Lower leg skin (tissue), 4 donors: ENCODE data around the gene POLD4. TPM values are rescaled to one million over a fixed set of nuclear protein-coding genes. Genes with fewer than 3 reads are reported as not detected.

Experiments used
- DNase-seq, 2 donors: peaks; one replicate each; pipeline ENCODE4 v3.0.0-alpha.2; 2019; ENCODE audit warnings: low spot score in 2 of 2
- H3K4me3 ChIP-seq: fragments of 200-600 bp; sonication (generic); 2 replicates; pipeline ENCODE4 v1.5.1; 2017; ENCODE audit warnings: mild to moderate bottlenecking, low read depth; ENCODE audit not compliant: poor library complexity, severe bottlenecking
- POLR2A ChIP-seq, 2 donors: fragments of 450-650 bp; IDR thresholded peaks; one replicate each; pipeline ENCODE4 v1.6.1; 2016 to 2017; ENCODE audit warnings: antibody characterized with exemption in 2 of 2, mild to moderate bottlenecking in 1 of 2, moderate library complexity in 1 of 2
- WGBS, 2 donors: methylation state at CpG; one replicate each; pipeline ENCODE4 v1.1.5; 2018; 5-methylcytosine and 5-hydroxymethylcytosine counted together
- intact Hi-C: fragments of 100-400 bp; cut with DNase I; formaldehyde crosslinking; loops from one replicate; pipeline ENCODE4 v1.15.0; 2023; ENCODE audit warnings: low total_unique reads
- total RNA-seq, 4 donors: library from RNA; depleted of rRNA; stranded (reverse); fragments of >200 nt; gene quantifications; one replicate each; pipeline ENCODE4 v1.1.0, GENCODE V29; 2016
- TF ChIP-seq, protein P1 (sequence below), 3 donors: fragments of 450-650 bp; IDR thresholded peaks; one replicate each; pipeline ENCODE4 v1.5.1; 2016; ENCODE audit warnings: antibody characterized with exemption in 3 of 3, mild to moderate bottlenecking in 3 of 3, moderate library complexity in 2 of 3

The POLD4 gene
- total RNA-seq, 4 donors from 2014 or later: 82.3 to 126 (median 86.4) TPM

GRCh38 chr11:67304511-67305113, 48.7 kb downstream of the POLD4 start:
- intact Hi-C loops: no loop called here
- DNase-seq: peak in 1 of 2 donors; percentile 83
- TF ChIP-seq, protein P1, sequence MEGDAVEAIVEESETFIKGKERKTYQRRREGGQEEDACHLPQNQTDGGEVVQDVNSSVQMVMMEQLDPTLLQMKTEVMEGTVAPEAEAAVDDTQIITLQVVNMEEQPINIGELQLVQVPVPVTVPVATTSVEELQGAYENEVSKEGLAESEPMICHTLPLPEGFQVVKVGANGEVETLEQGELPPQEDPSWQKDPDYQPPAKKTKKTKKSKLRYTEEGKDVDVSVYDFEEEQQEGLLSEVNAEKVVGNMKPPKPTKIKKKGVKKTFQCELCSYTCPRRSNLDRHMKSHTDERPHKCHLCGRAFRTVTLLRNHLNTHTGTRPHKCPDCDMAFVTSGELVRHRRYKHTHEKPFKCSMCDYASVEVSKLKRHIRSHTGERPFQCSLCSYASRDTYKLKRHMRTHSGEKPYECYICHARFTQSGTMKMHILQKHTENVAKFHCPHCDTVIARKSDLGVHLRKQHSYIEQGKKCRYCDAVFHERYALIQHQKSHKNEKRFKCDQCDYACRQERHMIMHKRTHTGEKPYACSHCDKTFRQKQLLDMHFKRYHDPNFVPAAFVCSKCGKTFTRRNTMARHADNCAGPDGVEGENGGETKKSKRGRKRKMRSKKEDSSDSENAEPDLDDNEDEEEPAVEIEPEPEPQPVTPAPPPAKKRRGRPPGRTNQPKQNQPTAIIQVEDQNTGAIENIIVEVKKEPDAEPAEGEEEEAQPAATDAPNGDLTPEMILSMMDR (IDR thresholded peaks at IDR 0.05): no peak
- no peak for TF ChIP-seq POLR2A (IDR thresholded peaks at IDR 0.05)
- 54 to 57% methylated on average over 12 to 14 of the region's 14 CpGs for whole genome bisulfite sequencing, 2 donors
- H3K4me3 ChIP-seq: no peak overlapping the region

GRCh38 chr11:67303835-67304411, 49.4 kb downstream of the POLD4 start:
- TF ChIP-seq, protein P1 (IDR thresholded peaks at IDR 0.05): no peak
- no peak for TF ChIP-seq POLR2A (IDR thresholded peaks at IDR 0.05)
- H3K4me3 ChIP-seq: peak overlapping the region; percentile 58
- DNase-seq: peak in 1 of 2 donors; percentile 90
- 3 to 8% methylated on average over 6 to 37 of the region's 43 CpGs for WGBS, 2 donors
- intact Hi-C loops: no loop called here

DNA sequence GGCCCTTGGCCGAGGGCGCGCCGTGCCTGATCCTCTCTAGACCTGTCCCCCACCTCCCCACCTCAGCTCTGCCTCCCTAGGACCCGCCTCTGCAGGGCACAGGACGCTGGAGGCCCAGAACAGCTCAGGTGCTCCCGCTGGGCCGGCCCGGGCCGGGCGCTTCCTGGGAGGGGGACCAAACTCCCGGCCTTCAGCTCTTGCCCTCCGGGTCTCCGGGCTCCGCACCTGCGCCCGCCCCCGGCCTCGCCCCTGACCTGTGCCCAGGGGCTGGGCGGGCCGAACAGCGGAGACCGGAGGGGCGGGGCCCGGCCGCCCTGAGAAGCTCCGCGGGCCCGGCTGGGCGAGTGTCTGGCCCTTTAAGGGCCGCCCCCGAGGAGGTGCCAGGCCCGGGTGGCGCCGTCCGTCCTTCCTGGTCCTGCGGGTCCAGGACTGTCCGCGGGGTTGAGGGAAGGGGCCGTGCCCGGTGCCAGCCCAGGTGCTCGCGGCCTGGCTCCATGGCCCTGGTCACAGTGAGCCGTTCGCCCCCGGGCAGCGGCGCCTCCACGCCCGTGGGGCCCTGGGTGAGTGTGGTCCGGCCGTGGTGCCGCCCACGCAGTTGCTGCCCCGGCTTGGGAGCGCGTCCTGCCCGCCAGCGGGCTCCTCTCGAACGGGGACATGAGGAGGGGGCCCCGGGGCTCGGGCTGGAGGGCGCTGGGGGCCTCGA, 50.1 kb downstream of the POLD4 start, which contains the start of gene SSH3:
Gene SSH3, plus strand, starts transcription at position 399 of the 703 bp plus-strand sequence. Its CDS starts 96 bp downstream, at position 495.
- 0% methylated on average over 10 to 21 of the region's 65 CpGs for WGBS, 2 donors
- TF ChIP-seq, protein P1 (IDR thresholded peaks at IDR 0.05): no peak
- TF ChIP-seq POLR2A (IDR thresholded peaks at IDR 0.05): no peak
- intact Hi-C loops: no loop called here
- H3K4me3 ChIP-seq: peak within 1 kb of the TSS; percentile 58
- peak in 1 of 2 donors; percentile 96 for DNase-seq

DNA sequence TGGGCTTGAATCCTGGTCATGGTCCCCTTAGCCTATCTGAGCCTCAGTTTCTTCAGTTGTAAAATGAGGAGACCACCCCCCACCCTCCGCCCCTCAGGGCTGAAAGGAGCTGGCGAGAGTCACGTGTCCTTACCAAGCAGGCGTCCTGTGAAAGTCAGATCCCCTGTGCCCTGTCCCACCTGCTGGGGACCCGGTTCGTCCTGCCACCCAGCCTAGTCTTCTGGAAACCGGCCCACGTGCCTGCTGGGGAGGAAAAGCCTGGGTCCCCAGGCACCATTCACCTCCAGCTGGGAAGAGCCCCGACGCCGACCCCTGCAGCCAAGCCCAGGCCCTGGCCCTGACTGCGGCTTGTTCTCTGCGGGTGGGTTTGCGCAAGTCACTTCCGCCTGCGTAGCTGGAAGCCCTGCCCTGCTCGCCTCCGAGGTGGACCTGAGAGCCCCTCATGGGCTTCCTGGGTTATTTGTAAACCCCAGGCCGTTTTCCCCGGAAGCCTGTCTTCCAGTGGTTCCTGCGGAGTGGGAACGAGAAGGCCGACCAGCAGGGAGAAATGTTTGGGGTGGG, 50.7 kb downstream of the POLD4 start:
- peak in 1 of 2 donors; percentile 89 for DNase-seq
- intact Hi-C loops: no loop called here
- H3K4me3 ChIP-seq: peak overlapping the region; percentile 58
- TF ChIP-seq, protein P1 (IDR thresholded peaks at IDR 0.05): no peak
- no peak for TF ChIP-seq POLR2A (IDR thresholded peaks at IDR 0.05)
- 14 to 15% methylated on average over 23 of the region's 23 CpGs for WGBS, 2 donors

DNA sequence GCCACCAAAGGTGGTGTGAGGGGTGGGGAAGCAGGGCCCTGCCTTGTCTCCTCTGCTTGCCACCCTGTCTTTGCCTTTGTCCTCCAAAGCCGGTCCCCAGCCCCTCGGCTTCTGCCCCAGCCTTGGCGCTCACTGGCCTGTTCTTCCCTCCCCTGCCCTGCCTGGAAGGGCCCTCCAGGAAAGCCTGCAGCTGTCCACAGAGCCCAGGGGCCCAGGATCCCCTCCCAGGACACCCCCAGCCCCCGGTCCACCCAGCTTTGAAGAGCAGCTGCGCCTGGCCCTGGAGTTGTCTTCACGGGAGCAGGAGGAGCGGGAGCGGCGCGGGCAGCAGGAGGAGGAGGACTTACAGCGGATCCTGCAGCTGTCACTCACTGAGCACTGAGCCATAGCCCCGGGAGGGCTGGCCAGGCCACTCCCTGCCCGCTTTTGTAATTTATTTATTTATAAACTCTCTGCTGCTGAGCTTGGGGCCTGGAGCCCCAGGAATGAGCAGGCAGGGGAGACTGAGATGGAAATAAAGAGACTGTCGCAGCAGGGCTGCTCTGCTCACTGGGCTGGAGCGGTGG, 51.3 kb downstream of the POLD4 start:
- intact Hi-C loops: no loop called here
- DNase-seq: peak in 1 of 2 donors; percentile 93
- WGBS, 2 donors: 27 to 34% methylated on average over 13 to 14 of the region's 15 CpGs
- TF ChIP-seq POLR2A (IDR thresholded peaks at IDR 0.05): no peak
- TF ChIP-seq, protein P1 (IDR thresholded peaks at IDR 0.05): no peak
- H3K4me3 ChIP-seq: no peak overlapping the region
